HG02798 (cell line): ENCODE results near the gene ATP5F1C.
"Not testable (repeated sequence)": the region's sequence is repeated elsewhere in the genome, so short reads cannot be mapped to it uniquely, and the experiment has no call there.

Experiments
- ATAC-seq: cut with Tn5 transposase; IDR thresholded peaks from one replicate; pipeline ENCODE4 v1.9.1; 2021; ENCODE audit warnings: mild to moderate bottlenecking; ENCODE audit not compliant: unreplicated experiment, poor library complexity

Gene ATP5F1C

GRCh38 chr10:7787857-7788638 lies at the start of gene ATP5F1C, which contains the start of gene KIN:
ATP5F1C (plus strand) TSS chr10:7788177; CDS start chr10:7788208, 31 bp downstream.
KIN (minus strand) TSS chr10:7787993; CDS start chr10:7787933, 60 bp downstream.
- ATAC-seq: peak; percentile 98

- no peak for ATAC-seq
Measured at GRCh38 chr10:7738536-7739407, 49.2 kb upstream of the ATP5F1C start.

GRCh38 chr10:7744307-7744706 lies 43.7 kb upstream of the ATP5F1C start:
- ATAC-seq: no peak

- not testable (repeated sequence) for ATAC-seq
Measured at GRCh38 chr10:7748637-7749036, 39.3 kb upstream of the ATP5F1C start.

- ATAC-seq: no peak
Measured at GRCh38 chr10:7750222-7750621, 37.8 kb upstream of the ATP5F1C start.

GRCh38 chr10:7752251-7752650 lies 35.7 kb upstream of the ATP5F1C start:
- no peak for ATAC-seq

GRCh38 chr10:7755103-7755502 lies 32.9 kb upstream of the ATP5F1C start:
- ATAC-seq: no peak

GRCh38 chr10:7756360-7756992 lies 31.5 kb upstream of the ATP5F1C start:
- ATAC-seq: no peak

- ATAC-seq: no peak
Measured at GRCh38 chr10:7763929-7764328, 24.0 kb upstream of the ATP5F1C start.

GRCh38 chr10:7766241-7766640 lies 21.7 kb upstream of the ATP5F1C start:
- ATAC-seq: no peak

GRCh38 chr10:7767209-7767608 lies 20.8 kb upstream of the ATP5F1C start:
- no peak for ATAC-seq

- no peak for ATAC-seq
Measured at GRCh38 chr10:7768417-7768816, 19.6 kb upstream of the ATP5F1C start.

GRCh38 chr10:7773845-7774801 lies 13.9 kb upstream of the ATP5F1C start:
- no peak for ATAC-seq

- ATAC-seq: no peak
Measured at GRCh38 chr10:7776777-7777176, 11.2 kb upstream of the ATP5F1C start.

GRCh38 chr10:7782194-7782593 lies 5.8 kb upstream of the ATP5F1C start:
- ATAC-seq: not testable (repeated sequence)

- no peak for ATAC-seq
Measured at GRCh38 chr10:7786430-7786829, 1.5 kb upstream of the ATP5F1C start.

GRCh38 chr10:7787150-7787856 lies 674 bp upstream of the ATP5F1C start:
- no peak for ATAC-seq

GRCh38 chr10:7788639-7789286 lies 786 bp downstream of the ATP5F1C start:
- peak; percentile 9 for ATAC-seq

GRCh38 chr10:7789390-7789789 lies 1.4 kb downstream of the ATP5F1C start:
- no peak for ATAC-seq
